ENCODE data around the gene KRT25. TPM values are rescaled to one million over a fixed set of nuclear protein-coding genes. Genes with fewer than 3 reads are reported as not detected.

Gene KRT25
- total and polyA plus RNA-seq, 2 of the 8 experiments (the other 6 are each of a cell fraction or from before 2014, with no cell fraction given): not detected

GRCh38 chr17:40803617-40804082 lies 48.5 kb upstream of the KRT25 start:
- Histone ChIP-seq H3K4ac (replicated peaks; ENCODE audit: insufficient read length, low read depth, low read length) (no peak overlapping the region), H3K14ac (ENCODE audit: insufficient read length) (no peak overlapping the region), H2BK20ac (ENCODE audit: low read length) (no peak overlapping the region), H3K79me2 (ENCODE audit: control insufficient read depth in 1 of 2, insufficient read depth in 2 of 2, low read length in 2 of 2) (no peaks in the 10 kb centered on the region), H3K27ac (ENCODE audit: low read depth, low read length) (no peak overlapping the region), H3K27me3 (replicated peaks in 1 of 4; ENCODE audit: control insufficient read depth in 3 of 4, extremely low read depth in 1 of 4, insufficient read depth in 3 of 4, low read length in 3 of 4) (0 out of 7 replicates have a peak, but pooled peaks cover 0 to 3% (median 0%) of the 10 kb centered on the region in 4 experiments), H4K8ac (ENCODE audit: extremely low read depth, insufficient read depth, low read length) (no peak overlapping the region), H3K4me3 (ENCODE audit: extremely low read depth in 1 of 4, insufficient read depth in 2 of 4, low read depth in 3 of 4, low read length in 4 of 4) (no peak overlapping the region), H3K4me1 (replicated peaks in 1 of 4; ENCODE audit: control insufficient read depth in 3 of 4, insufficient read depth in 4 of 4, low read length in 3 of 4) (no peaks in the 10 kb centered on the region), H3K4me2 (ENCODE audit: insufficient read depth in 1 of 2, low read depth in 2 of 2, low read length in 2 of 2) (no peak overlapping the region), H4K20me1 (replicated peaks in 1 of 2; ENCODE audit: control insufficient read depth in 1 of 2, insufficient read depth in 2 of 2, low read length in 2 of 2) (no peaks in the 10 kb centered on the region), H3K23ac (ENCODE audit: insufficient read length) (no peak overlapping the region), H3K36me3 (ENCODE audit: control insufficient read depth in 2 of 4, insufficient read depth in 4 of 4, low read length in 3 of 4) (no peaks in the 10 kb centered on the region), H2BK120ac (replicated peaks; ENCODE audit: low read depth, low read length) (no peak overlapping the region), H3K56ac (replicated peaks; ENCODE audit: insufficient read length, low read depth, low read length) (no peak overlapping the region), H3K18ac (ENCODE audit: extremely low read depth, low read length) (no peak overlapping the region), H3K79me1 (ENCODE audit: low read depth, low read length) (no peaks in the 10 kb centered on the region), H3K23me2 (ENCODE audit: low read depth, low read length) (no peaks in the 10 kb centered on the region), H3K9me3 (ENCODE audit: insufficient read depth in 2 of 2, low read depth in 1 of 2, low read length in 1 of 2) (no peaks in the 10 kb centered on the region), H2BK12ac (ENCODE audit: low read depth, low read length) (no peak overlapping the region), H2AFZ (ENCODE audit: low read length) (no peak overlapping the region; the same call in 1 of the 2 replicates), H4K91ac (replicated peaks; ENCODE audit: insufficient read length, low read length) (no peak overlapping the region), H2AK5ac (ENCODE audit: low read depth, low read length) (no peak overlapping the region), H2BK15ac (ENCODE audit: low read length) (no peak overlapping the region), H3K9ac (replicated peaks in 1 of 4; ENCODE audit: extremely low read depth in 1 of 4, low read depth in 3 of 4, low read length in 3 of 4) (no peak overlapping the region), H4K5ac (ENCODE audit: insufficient read length, low read depth, low read length) (no peak overlapping the region), H2BK5ac (ENCODE audit: low read depth, low read length) (no peak overlapping the region)
- TF ChIP-seq, protein P1, sequence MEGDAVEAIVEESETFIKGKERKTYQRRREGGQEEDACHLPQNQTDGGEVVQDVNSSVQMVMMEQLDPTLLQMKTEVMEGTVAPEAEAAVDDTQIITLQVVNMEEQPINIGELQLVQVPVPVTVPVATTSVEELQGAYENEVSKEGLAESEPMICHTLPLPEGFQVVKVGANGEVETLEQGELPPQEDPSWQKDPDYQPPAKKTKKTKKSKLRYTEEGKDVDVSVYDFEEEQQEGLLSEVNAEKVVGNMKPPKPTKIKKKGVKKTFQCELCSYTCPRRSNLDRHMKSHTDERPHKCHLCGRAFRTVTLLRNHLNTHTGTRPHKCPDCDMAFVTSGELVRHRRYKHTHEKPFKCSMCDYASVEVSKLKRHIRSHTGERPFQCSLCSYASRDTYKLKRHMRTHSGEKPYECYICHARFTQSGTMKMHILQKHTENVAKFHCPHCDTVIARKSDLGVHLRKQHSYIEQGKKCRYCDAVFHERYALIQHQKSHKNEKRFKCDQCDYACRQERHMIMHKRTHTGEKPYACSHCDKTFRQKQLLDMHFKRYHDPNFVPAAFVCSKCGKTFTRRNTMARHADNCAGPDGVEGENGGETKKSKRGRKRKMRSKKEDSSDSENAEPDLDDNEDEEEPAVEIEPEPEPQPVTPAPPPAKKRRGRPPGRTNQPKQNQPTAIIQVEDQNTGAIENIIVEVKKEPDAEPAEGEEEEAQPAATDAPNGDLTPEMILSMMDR (IDR thresholded peaks at IDR 0.05; ENCODE audit: control extremely low read depth in 1 of 3, insufficient read depth in 1 of 3, low read depth in 1 of 3, low read length in 3 of 3): peak; percentile 87 to 88 (median 87)
- TF ChIP-seq EGR1 (IDR thresholded peaks at IDR 0.05; ENCODE audit: borderline replicate concordance, low read depth, low read length) (peak; percentile 26; the same call in 1 of the 2 replicates), E2F6 (IDR thresholded peaks at IDR 0.05) (no peak), RAD21 (IDR thresholded peaks at IDR 0.05 in 1 of 2, conservative IDR thresholded peaks at IDR 0.05 in 1 of 2; ENCODE audit: low read depth in 2 of 2, low read length in 2 of 2) (peak; percentile 91 to 93), TEAD4 (IDR thresholded peaks at IDR 0.05; ENCODE audit: low read depth, low read length) (0 out of 2 replicates have a peak, but pooled peaks have one; percentile 22), SAP30 (IDR thresholded peaks at IDR 0.05; ENCODE audit: insufficient read depth, insufficient replicate concordance, low read length) (no peak)
- 23% methylated on average over 13 of the region's 13 CpGs; no CpG with 5 or more reads in 1 of the 2 experiments for WGBS, 2 experiments (ENCODE audit: extremely low coverage in 1 of 2, insufficient coverage in 1 of 2, insufficient read length in 1 of 2, insufficient replicate concordance in 2 of 2, low coverage in 1 of 2, low lambda C conversion rate in 2 of 2, missing lambda C conversion rate in 1 of 2)
- ChIA-PET POLR2A (ENCODE audit: partially characterized antibody) (no interaction called here), CTCF (ENCODE audit: partially characterized antibody) (interaction anchor here (0.6 to 1.7 kb wide), 8 partner anchors 9 to 1109 kb away, joined by 3 to 6 read pairs (median 4); no protein-coding TSS in a partner anchor)
- FAIRE-seq (peak; percentile 78), DNase-seq (ENCODE audit: low read depth in 1 of 2, low spot score in 2 of 2) (peak in 1 of 2 experiments; percentile 90)
